C4-2B (cell line): Measurements from ENCODE around the gene C8A.

ENCODE experiments used
- CTCF ChIP-seq: fragments of 450-650 bp; conservative IDR thresholded peaks from 2 replicates; pipeline ENCODE4 v1.5.1; 2017; ENCODE audit warnings: mild to moderate bottlenecking
- ZFX ChIP-seq: fragments of 450-650 bp; IDR thresholded peaks from 2 replicates; pipeline ENCODE4 v1.6.1; 2017

- no peak for TF ChIP-seq CTCF
- TF ChIP-seq ZFX = no peak
Measured at GRCh38 chr1:56927171-56927570, 72.6 kb downstream of the C8A start.
